OCI-LY1 (cell line): ENCODE data around the gene OLFM1.

Source experiments
- EZH2 ChIP-seq: fragments of 200-600 bp; sonication (generic), shearing (Covaris generic); IDR thresholded peaks from 2 replicates; pipeline ENCODE4 v1.8.0; 2017; ENCODE audit warnings: borderline replicate concordance, mixed run types, mild to moderate bottlenecking, antibody characterized with exemption, low read length, moderate library complexity, mixed read lengths
- TF ChIP-seq, protein P1 (sequence below): fragments of 200-600 bp; sonication (generic), shearing (Covaris generic); IDR thresholded peaks from 2 replicates; pipeline ENCODE4 v1.5.1; 2017; ENCODE audit warnings: mild to moderate bottlenecking, antibody characterized with exemption, low read length, moderate library complexity, mixed read lengths

GRCh38 chr9:135070198-135070951 is 17.1 kb upstream of the OLFM1 start:
- TF ChIP-seq, protein P1, sequence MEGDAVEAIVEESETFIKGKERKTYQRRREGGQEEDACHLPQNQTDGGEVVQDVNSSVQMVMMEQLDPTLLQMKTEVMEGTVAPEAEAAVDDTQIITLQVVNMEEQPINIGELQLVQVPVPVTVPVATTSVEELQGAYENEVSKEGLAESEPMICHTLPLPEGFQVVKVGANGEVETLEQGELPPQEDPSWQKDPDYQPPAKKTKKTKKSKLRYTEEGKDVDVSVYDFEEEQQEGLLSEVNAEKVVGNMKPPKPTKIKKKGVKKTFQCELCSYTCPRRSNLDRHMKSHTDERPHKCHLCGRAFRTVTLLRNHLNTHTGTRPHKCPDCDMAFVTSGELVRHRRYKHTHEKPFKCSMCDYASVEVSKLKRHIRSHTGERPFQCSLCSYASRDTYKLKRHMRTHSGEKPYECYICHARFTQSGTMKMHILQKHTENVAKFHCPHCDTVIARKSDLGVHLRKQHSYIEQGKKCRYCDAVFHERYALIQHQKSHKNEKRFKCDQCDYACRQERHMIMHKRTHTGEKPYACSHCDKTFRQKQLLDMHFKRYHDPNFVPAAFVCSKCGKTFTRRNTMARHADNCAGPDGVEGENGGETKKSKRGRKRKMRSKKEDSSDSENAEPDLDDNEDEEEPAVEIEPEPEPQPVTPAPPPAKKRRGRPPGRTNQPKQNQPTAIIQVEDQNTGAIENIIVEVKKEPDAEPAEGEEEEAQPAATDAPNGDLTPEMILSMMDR, result no peak
- no peak for TF ChIP-seq EZH2
